ENCODE data around the gene PIP4K2C. TPM values are rescaled to one million over a fixed set of nuclear protein-coding genes. Genes with fewer than 3 reads are reported as not detected.

Gene PIP4K2C
- total RNA-seq, 1 donor from 2014 or later: 28.6 TPM

DNA sequence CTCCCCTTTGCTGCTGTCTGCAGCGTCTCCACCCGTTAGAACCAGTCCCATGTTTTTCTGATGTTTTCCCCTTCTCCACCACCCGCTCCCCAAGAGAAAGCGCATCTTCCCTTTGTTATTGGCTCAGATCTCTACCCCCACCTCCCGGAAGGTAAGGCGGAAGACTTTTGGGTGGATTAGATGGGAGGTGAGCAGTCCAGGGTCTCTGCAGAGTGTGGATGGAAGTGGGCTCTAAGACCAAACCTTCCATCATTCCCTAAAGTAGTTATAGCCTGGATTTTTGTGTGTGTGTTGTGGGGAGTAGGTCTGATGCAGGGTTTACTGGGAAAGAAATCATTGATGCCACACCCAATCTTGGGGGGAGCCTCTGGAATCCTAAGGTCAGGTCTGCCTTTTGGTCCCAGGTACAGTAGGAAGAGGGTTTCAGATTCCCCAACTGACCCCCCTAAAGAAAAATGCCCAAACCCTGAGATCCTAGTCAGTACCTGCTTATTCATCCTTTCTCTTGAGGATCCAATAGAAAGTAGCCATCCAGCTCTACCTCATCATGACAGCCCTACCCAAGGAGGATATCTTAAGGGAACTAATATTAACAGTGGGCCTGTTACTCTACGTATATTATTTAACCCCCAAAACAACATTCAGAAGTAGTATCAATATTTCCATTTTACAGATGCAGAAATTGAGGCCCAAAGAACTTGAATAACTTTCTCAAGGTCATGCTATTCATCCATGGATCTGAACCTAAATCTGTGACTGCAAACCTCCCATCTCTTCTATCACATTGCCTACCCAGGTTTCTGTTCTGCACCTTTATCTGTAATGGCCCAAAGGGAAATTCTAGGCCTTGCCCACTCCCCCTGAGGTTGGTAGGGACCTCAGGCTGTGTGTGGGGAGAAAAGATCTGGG lies 40.1 kb upstream of the PIP4K2C start:
- DNase-seq: no peak
- Histone ChIP-seq H3K27me3 (ENCODE audit: low read depth) (peaks cover 34% of the 10 kb centered on the region), H3K4me3 (no peak overlapping the region)

DNA sequence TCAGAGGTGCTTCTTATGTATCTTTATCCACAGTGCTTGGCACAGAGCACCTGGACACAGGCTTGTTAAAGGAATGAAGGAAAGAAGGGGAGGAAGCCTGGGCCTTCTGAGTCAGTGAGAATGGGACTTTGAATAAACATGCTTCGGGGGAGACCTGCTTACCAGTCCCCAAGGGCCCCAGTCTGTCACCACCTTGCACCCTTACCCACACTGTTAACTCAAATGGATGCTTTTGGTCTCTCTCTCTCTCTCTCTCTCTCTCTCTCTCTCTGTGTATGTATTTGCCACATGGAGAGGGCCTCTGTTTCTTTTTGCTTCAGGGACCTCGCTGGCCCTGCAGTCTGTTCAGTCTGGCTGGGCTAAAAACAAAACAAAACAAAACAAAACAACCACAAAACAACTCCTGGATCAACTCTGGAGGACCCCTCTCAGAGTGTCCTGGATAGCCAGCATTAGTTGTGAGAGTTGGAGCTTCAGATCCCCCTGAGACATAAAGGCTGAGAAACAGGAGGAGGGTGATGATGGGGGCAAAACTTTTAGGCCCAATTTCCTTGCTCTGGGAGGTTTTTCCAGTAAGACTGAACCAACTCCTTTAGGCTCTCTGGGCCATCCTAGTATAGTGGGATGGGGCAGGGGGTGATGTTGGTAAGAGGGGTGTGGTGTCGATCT lies 39.2 kb upstream of the PIP4K2C start:
- intact Hi-C loops (cut with DNase I): no loop called here
- Histone ChIP-seq H3K4me1 (peaks cover 12% of the 10 kb centered on the region), H3K9me3 (no peaks in the 10 kb centered on the region), H3K36me3 (no peaks in the 10 kb centered on the region), H3K27ac (no peak overlapping the region), H3K4me3 (no peak overlapping the region), H3K27me3 (ENCODE audit: low read depth) (peaks cover 34% of the 10 kb centered on the region)
- TF ChIP-seq, protein P1, sequence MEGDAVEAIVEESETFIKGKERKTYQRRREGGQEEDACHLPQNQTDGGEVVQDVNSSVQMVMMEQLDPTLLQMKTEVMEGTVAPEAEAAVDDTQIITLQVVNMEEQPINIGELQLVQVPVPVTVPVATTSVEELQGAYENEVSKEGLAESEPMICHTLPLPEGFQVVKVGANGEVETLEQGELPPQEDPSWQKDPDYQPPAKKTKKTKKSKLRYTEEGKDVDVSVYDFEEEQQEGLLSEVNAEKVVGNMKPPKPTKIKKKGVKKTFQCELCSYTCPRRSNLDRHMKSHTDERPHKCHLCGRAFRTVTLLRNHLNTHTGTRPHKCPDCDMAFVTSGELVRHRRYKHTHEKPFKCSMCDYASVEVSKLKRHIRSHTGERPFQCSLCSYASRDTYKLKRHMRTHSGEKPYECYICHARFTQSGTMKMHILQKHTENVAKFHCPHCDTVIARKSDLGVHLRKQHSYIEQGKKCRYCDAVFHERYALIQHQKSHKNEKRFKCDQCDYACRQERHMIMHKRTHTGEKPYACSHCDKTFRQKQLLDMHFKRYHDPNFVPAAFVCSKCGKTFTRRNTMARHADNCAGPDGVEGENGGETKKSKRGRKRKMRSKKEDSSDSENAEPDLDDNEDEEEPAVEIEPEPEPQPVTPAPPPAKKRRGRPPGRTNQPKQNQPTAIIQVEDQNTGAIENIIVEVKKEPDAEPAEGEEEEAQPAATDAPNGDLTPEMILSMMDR (IDR thresholded peaks at IDR 0.05): no peak
- no peak for ATAC-seq
- no peak for DNase-seq

More for the DNA sequence above, 40.1 kb upstream of the PIP4K2C start:
- Histone ChIP-seq H3K9me3 (no peaks in the 10 kb centered on the region), H3K4me1 (peaks cover 18% of the 10 kb centered on the region), H3K36me3 (no peaks in the 10 kb centered on the region), H3K27ac (no peak overlapping the region)
- no peak for ATAC-seq
- intact Hi-C loops (cut with DNase I): no loop called here
- TF ChIP-seq, protein P1 (IDR thresholded peaks at IDR 0.05): no peak

DNA sequence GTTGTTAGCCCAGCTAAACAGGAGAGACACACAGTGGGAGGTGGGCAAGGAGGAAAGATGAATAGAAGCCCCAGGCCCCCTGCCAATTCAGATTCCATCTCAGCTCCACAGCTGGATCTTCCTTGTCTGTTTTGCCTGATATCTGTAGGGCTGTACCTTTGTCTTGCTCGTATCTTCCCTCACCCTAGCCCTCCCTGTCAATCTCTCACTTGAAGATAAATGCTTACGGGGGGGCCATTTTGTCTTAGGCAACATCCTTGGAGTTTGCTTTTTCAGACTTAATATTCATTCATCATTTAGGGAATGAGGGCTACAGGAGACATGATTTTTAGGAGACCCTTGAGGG lies 38.7 kb upstream of the PIP4K2C start:
- Histone ChIP-seq H3K36me3 (no peaks in the 10 kb centered on the region), H3K9me3 (no peaks in the 10 kb centered on the region), H3K27me3 (ENCODE audit: low read depth) (peaks cover 34% of the 10 kb centered on the region), H3K4me1 (peaks cover 12% of the 10 kb centered on the region), H3K27ac (no peak overlapping the region), H3K4me3 (no peak overlapping the region)
- no peak for ATAC-seq
- DNase-seq: no peak
- TF ChIP-seq, protein P1 (IDR thresholded peaks at IDR 0.05): no peak
- intact Hi-C loops (cut with DNase I): no loop called here

DNA sequence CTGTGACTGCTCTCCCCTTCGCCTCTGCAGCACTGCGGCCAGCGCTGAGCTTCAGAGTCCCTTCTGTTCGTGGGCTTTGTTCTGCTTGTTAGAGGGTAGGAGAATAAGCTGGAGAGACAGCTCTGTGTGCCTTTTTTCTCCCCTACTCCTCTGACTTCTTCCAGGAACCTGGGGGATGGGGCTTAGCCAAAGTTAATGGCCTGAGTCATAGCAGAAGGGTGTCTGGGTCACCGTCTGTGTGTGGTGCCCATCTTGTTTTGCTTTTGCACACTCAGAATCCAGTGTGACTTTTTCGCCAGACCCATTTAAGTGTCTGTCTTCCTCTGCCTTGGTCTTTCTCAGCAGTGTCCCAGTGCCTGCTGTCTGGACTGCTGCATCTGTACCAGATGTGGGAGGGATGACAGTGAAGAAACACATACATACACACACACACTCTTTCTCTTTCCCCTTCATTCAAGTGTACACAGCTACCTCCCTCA lies 38.1 kb upstream of the PIP4K2C start:
- DNase-seq (no peak), ATAC-seq (no peak)
- intact Hi-C loops (cut with DNase I): no loop called here
- Histone ChIP-seq H3K9me3 (no peaks in the 10 kb centered on the region), H3K27ac (no peak overlapping the region), H3K4me3 (no peak overlapping the region), H3K4me1 (peaks cover 9% of the 10 kb centered on the region), H3K27me3 (ENCODE audit: low read depth) (peaks cover 34% of the 10 kb centered on the region), H3K36me3 (no peaks in the 10 kb centered on the region)
- TF ChIP-seq, protein P1 (IDR thresholded peaks at IDR 0.05): no peak

DNA sequence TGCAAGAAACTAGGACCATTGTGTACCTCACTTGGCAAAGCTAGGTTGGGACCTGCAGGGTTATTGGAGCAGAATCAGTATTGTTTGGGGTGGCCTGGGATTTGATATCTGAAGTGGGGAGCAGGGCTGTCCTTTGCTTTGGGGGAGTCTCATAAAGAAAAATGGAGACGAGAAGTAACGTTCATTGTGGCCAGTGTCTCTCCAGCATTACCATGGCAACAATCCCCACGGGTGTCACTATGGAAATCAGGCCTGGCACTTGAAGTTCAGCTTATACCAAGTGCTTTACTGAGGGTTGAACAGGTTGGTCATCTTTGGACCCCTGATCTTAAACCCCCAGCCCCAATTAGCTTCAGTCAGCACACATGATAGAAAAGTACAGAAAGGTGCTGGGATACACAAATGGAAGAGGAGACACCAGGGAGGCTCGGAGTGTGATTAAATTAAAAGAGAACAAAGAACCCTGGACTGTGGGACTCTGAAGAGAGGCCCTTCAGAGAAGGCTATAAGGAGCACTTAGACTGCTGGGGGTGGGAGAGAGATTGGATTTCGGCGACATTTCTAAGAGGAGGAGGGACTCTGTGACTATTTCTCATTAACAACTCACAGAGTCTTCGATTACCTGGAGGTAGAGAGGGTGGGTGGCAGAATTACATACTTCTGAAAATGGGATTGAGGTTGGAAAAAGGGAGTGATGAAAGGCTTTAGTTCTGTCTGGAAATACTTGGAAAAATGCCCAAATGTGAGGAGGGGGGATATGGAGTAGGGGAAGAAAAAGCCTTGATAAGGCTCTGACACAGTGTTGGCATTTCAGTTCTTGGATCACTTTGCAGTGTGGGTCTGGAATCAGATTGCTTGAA lies 37.4 kb upstream of the PIP4K2C start:
- Histone ChIP-seq H3K9me3 (no peaks in the 10 kb centered on the region), H3K36me3 (no peaks in the 10 kb centered on the region), H3K27ac (no peak overlapping the region), H3K4me1 (peaks cover 9% of the 10 kb centered on the region), H3K27me3 (ENCODE audit: low read depth) (peaks cover 27% of the 10 kb centered on the region), H3K4me3 (no peak overlapping the region)
- intact Hi-C loops (cut with DNase I): no loop called here
- TF ChIP-seq, protein P1 (IDR thresholded peaks at IDR 0.05): no peak
- ATAC-seq: no peak
- DNase-seq: no peak

Measured in lower lobe of right lung (tissue), 2 donors.